Sigmoid colon (tissue), 7 donors: ENCODE measurements around the gene NDST3. TPM values are rescaled to one million over a fixed set of nuclear protein-coding genes. Genes with fewer than 3 reads are reported as not detected.

Source experiments
- DNase-seq: peaks from one replicate; pipeline ENCODE4 v3.0.0-alpha.2; 2019
- H3K27ac ChIP-seq, 4 donors: fragments of 200-600 bp; sonication (generic); one replicate each; pipeline ENCODE4 v1.5.1; 2016 to 2019; ENCODE audit warnings: mild to moderate bottlenecking in 1 of 4
- H3K27me3 ChIP-seq, 3 donors: fragments of 200-600 bp; sonication (generic); one replicate each; pipeline ENCODE4 v1.5.1; 2019; ENCODE audit warnings: mild to moderate bottlenecking in 1 of 3
- H3K36me3 ChIP-seq, 4 donors: fragments of 200-600 bp; sonication (generic); one replicate each; pipeline ENCODE4 v1.5.1; 2016 to 2019
- H3K4me1 ChIP-seq, 4 donors: fragments of 200-600 bp; sonication (generic); one replicate each; pipeline ENCODE4 v1.5.1; 2017 to 2019
- H3K4me3 ChIP-seq, 4 donors: fragments of 200-600 bp; sonication (generic); one replicate each; pipeline ENCODE4 v1.5.1; 2017 to 2019; ENCODE audit warnings: mild to moderate bottlenecking in 2 of 4, moderate library complexity in 1 of 4
- H3K9me3 ChIP-seq, 4 donors: fragments of 200-600 bp in 3 of 4; sonication (generic) in 3 of 4; one replicate each; pipeline versions ENCODE4 v1.5.1 to v1.6.1; 2013 to 2019
- CTCF ChIP-seq, 4 experiments: fragments of 450-650 bp in 3 of 4; fragments of 200-600 bp in 1 of 4; IDR thresholded peaks; one replicate each; pipeline ENCODE4 v1.5.1; 2016 to 2019; ENCODE audit warnings: antibody characterized with exemption in 4 of 4, mild to moderate bottlenecking in 3 of 4, moderate library complexity in 2 of 4
- EP300 ChIP-seq, 4 donors: sonication (generic); formaldehyde crosslinking; IDR thresholded peaks; one replicate each; pipeline ENCODE4 v1.6.1; 2017; ENCODE audit warnings: antibody characterized with exemption in 4 of 4
- POLR2A ChIP-seq, 2 donors: fragments of 450-650 bp; IDR thresholded peaks; one replicate each; pipeline ENCODE4 v1.6.1; 2016; ENCODE audit warnings: antibody characterized with exemption in 2 of 2, mild to moderate bottlenecking in 2 of 2, moderate library complexity in 2 of 2
- POLR2AphosphoS5 ChIP-seq, 4 donors: sonication (generic); formaldehyde crosslinking; IDR thresholded peaks; one replicate each; pipeline ENCODE4 v1.6.1; 2017; ENCODE audit warnings: antibody characterized with exemption in 4 of 4
- WGBS, 2 donors: extraction: QIAGEN DNeasy Blood & Tissue Kit; methylation state at CpG; one replicate each; pipeline ENCODE4 v1.1.7; 2013; 5-methylcytosine and 5-hydroxymethylcytosine counted together
- intact Hi-C: fragments of 100-400 bp; cut with DNase I; formaldehyde crosslinking; loops from one replicate; pipeline ENCODE4 v1.15.1; 2023
- polyA plus RNA-seq, 3 donors: library from polyadenylated mRNA; stranded (reverse); fragments of 200-250 nt; gene quantifications; one replicate each; pipeline ENCODE4 v1.2.3, GENCODE V29; 2013
- total RNA-seq, 4 donors: library from RNA; depleted of rRNA; stranded (reverse); fragments of >200 nt; gene quantifications; one replicate each; pipeline ENCODE4 v1.1.0, GENCODE V29; 2016
- donor health status: healthy with polysubstance abuse.
- donor health status: Bipolar disorder and iron deficiency.
- donor health status: healthy.

Gene NDST3
- total and polyA plus RNA-seq, 7 donors: under 0.01 to 0.04 (median under 0.01) TPM; not detected in 4

- intact Hi-C loops: loop anchor here (5.0 kb wide), 1 partner anchor 409 kb away; the partner anchor contains the start of gene METTL14
- 0 to 2% methylated on average over 56 of the region's 56 CpGs for WGBS, 2 donors
- Histone ChIP-seq H3K4me1 (peaks cover 0 to 29% (median 18%) of the 10 kb centered on the region in 4 donors), H3K36me3 (no peaks in the 10 kb centered on the region), H3K27ac (peak overlapping the region; percentile 89 to 92 (median 91)), H3K27me3 (no peaks in the 10 kb centered on the region), H3K4me3 (peak overlapping the region; percentile 54 to 72 (median 66)), H3K9me3 (no peaks in the 10 kb centered on the region)
- DNase-seq: peak; percentile 98
- TF ChIP-seq CTCF (IDR thresholded peaks at IDR 0.05): no peak
- TF ChIP-seq POLR2AphosphoS5 (IDR thresholded peaks at IDR 0.05): peak; percentile 93 to 98 (median 96)
- TF ChIP-seq POLR2A (IDR thresholded peaks at IDR 0.05): peak; percentile 64 to 88
- TF ChIP-seq EP300 (IDR thresholded peaks at IDR 0.05): peak in 1 of 4 donors; percentile 27
Measured at GRCh38 chr4:118278473-118279274, 244.4 kb downstream of the NDST3 start.

GRCh38 chr4:118279328-118279727 lies 245.0 kb downstream of the NDST3 start:
- H3K36me3 ChIP-seq: no peaks in the 10 kb centered on the region
- DNase-seq: no peak
- no peaks in the 10 kb centered on the region for H3K27me3 ChIP-seq
- H3K9me3 ChIP-seq: no peaks in the 10 kb centered on the region
- H3K4me1 ChIP-seq: peaks cover 0 to 29% (median 18%) of the 10 kb centered on the region in 4 donors
- H3K4me3 ChIP-seq: peak overlapping the region; percentile 54 to 72 (median 66)
- H3K27ac ChIP-seq: peak overlapping the region; percentile 89 to 92 (median 91)
- 2 to 5% methylated on average over 13 of the region's 13 CpGs for WGBS, 2 donors
- no peak for TF ChIP-seq POLR2A (IDR thresholded peaks at IDR 0.05)
- TF ChIP-seq EP300 (IDR thresholded peaks at IDR 0.05): no peak
- no peak for TF ChIP-seq CTCF (IDR thresholded peaks at IDR 0.05)
- TF ChIP-seq POLR2AphosphoS5 (IDR thresholded peaks at IDR 0.05): no peak
- intact Hi-C loops: loop anchor here (5.0 kb wide), 1 partner anchor 408 kb away; the partner anchor contains the start of gene METTL14

- Histone ChIP-seq H3K36me3 (no peaks in the 10 kb centered on the region), H3K4me1 (peaks cover 0 to 29% (median 18%) of the 10 kb centered on the region in 4 donors), H3K27me3 (no peaks in the 10 kb centered on the region), H3K27ac (peak overlapping the region; percentile 89 to 92 (median 91)), H3K9me3 (no peaks in the 10 kb centered on the region), H3K4me3 (peak overlapping the region in 3 of 4 donors; percentile 63 to 72 (median 70))
- DNase-seq: no peak
- intact Hi-C loops: loop anchor here (5.0 kb wide), 2 partner anchors 72 to 407 kb away; partner anchors contain the start of genes METTL14 and PRSS12
- TF ChIP-seq POLR2A (IDR thresholded peaks at IDR 0.05) (no peak), POLR2AphosphoS5 (IDR thresholded peaks at IDR 0.05) (no peak), EP300 (IDR thresholded peaks at IDR 0.05) (no peak), CTCF (IDR thresholded peaks at IDR 0.05) (no peak)
- WGBS, 2 donors: 5 to 19% methylated on average over 2 of the region's 2 CpGs
Measured at GRCh38 chr4:118279920-118280432, 245.7 kb downstream of the NDST3 start.

GRCh38 chr4:118280501-118281218 lies 246.4 kb downstream of the NDST3 start:
- peaks cover 0 to 29% (median 18%) of the 10 kb centered on the region in 4 donors for H3K4me1 ChIP-seq
- H3K9me3 ChIP-seq: no peaks in the 10 kb centered on the region
- intact Hi-C loops: loop anchor here (5.0 kb wide), 1 partner anchor 72 kb away; the partner anchor contains the start of gene PRSS12
- no peaks in the 10 kb centered on the region for H3K27me3 ChIP-seq
- 5 to 6% methylated on average over 2 of the region's 2 CpGs for WGBS, 2 donors
- DNase-seq: no peak
- TF ChIP-seq CTCF (IDR thresholded peaks at IDR 0.05) (peak in 2 of 4 experiments; percentile 31 to 37), POLR2AphosphoS5 (IDR thresholded peaks at IDR 0.05) (no peak), EP300 (IDR thresholded peaks at IDR 0.05) (no peak), POLR2A (IDR thresholded peaks at IDR 0.05) (no peak)
- peak overlapping the region in 2 of 4 donors; percentile 8 to 24 for H3K27ac ChIP-seq
- H3K4me3 ChIP-seq: no peak overlapping the region
- H3K36me3 ChIP-seq: no peaks in the 10 kb centered on the region
